Nucleus accumbens (tissue), 56 donors: ENCODE results near the gene PIK3AP1.
"Not testable (repeated sequence)": the region's sequence is repeated elsewhere in the genome, so short reads cannot be mapped to it uniquely, and the experiment has no call there.

ENCODE experiments used
- DNase-seq, 56 donors: peaks; one replicate each; lab custom pipeline; 2025; lab: John Stamatoyannopoulos, UW

PIK3AP1 gene

DNA sequence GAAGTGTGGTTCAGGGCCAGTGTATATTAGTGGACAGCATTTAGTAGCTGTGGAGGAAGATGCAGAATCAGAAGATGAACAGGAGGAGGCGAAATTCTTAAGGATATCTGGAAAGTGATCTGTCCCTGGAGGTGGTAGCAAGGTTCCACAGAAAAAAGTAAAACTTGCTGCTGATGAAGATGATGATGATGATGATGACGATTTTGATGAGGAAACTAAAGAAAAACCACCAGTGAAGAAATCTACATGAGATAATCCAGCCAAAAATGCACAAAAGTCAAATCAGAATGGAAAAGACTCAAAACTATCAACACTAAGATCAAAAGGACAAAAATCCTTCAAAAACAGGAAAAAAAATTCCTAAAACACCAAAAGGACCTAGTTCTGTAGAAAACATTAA is 159.8 kb downstream of the PIK3AP1 start:
- DNase-seq, result no peak

GRCh38 chr10:96556003-96556402 is 164.3 kb downstream of the PIK3AP1 start:
- peak in 9 of 56 donors; percentile 3 to 27 (median 7) for DNase-seq

- no peak for DNase-seq
Observed at GRCh38 chr10:96555330-96555729, 165.0 kb downstream of the PIK3AP1 start.

DNA sequence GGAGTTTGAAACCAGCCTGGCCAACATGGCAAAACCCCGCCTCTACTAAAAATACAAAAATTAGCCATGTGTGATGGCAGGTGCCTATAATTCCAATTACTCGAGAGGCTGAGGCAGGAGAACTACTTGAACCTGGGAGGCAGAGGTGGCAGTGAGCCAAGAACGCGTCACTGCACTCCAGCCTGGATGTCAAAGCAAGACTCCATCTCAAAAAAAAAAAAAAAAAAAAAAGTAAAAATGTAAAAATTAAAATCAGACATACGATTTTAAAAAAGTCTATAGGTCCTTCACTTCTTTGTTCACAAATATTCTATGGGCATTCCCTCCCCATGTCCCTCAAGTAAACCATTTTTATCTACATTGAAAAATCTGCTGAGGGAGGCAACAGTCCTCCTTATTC is 171.7 kb downstream of the PIK3AP1 start:
- DNase-seq, result no peak

DNA sequence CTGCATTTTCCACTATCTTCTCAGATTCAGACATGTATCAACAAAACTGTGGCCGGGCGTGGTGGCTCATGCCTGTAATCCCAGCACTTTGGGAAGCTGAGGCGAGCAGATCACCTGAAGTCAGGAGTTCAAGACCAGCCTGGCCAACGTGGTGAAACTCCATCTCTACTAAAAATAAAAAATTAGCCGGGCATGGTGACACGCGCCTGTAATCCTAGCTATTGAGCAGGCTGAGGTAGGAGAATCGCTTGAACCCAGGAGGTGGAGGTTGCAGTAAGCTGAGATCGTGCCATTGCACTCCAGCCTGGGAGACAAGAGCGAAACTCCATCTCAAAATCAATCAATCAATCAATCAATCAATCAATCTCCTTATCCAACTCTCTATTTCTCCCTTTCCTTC is 174.8 kb downstream of the PIK3AP1 start:
- DNase-seq, result not testable (repeated sequence)
